ENCODE measurements around the gene VAMP1. TPM values are rescaled to one million over a fixed set of nuclear protein-coding genes. Genes with fewer than 3 reads are reported as not detected.

Gene VAMP1
- total and polyA plus RNA-seq, 10 of the 15 experiments (the other 5 are each of a cell fraction or from before 2014, with no cell fraction given), result 4.8 to 123 (median 27.5) TPM

DNA sequence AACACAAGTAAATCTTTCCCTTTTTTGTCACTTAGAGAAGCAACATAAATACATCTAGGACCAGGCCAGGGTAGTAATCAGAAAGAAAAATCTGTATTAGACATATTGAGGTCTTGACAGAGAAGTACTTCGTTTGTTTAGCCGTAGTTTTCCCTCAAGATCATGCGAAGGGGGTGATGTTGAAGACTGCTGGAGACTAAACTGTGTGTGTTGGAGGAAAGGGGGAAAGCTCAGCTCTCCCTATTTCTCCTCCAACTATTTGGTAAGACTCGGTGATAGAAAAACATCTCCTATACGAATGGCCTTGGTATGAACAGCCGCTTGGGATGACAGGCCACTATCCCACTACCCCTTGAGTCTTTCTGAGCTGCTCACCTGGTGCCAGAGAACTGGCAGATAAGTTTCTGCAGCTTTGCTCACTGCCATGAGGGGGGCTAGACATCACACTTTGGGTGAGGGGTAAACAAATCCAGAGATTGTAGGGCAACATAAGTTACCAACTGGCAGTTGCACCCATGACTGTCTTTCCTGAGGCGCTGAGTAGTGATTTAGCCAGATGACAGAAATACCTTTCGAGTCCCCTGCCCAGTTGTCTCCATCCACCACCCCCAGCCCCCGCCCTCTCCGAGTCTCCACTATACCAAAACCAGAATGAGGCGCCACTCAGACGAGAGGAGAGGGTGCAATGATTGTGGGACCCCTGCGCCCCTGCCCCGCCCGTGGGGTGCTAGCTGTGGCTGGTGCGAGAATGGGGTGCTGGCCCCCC lies 685 bp downstream of the VAMP1 start:
- Histone ChIP-seq H3K9ac (ENCODE audit: control insufficient read depth, insufficient read depth, low read length) (peak overlapping the region; percentile 52), H3K4me1 (ENCODE audit: control insufficient read depth, insufficient read depth, low read length) (peaks cover 18% of the 10 kb centered on the region), H4K20me1 (ENCODE audit: control insufficient read depth, insufficient read depth) (no peaks in the 10 kb centered on the region), H2AFZ (ENCODE audit: control insufficient read depth, low read depth, low read length) (no peak overlapping the region), H3K27ac (ENCODE audit: control insufficient read depth, insufficient read depth) (peak overlapping the region; percentile 63), H3K27me3 (replicated peaks in 1 of 2; ENCODE audit: control insufficient read depth in 2 of 2, insufficient read depth in 2 of 2, low read length in 1 of 2) (no peaks in the 10 kb centered on the region), H3K4me2 (ENCODE audit: control insufficient read depth, insufficient read depth) (peak overlapping the region; percentile 95), H3K9me3 (replicated peaks; ENCODE audit: control insufficient read depth, insufficient read depth, low read length) (no peaks in the 10 kb centered on the region), H3K4me3 (peak overlapping the region; percentile 99), H3K79me2 (ENCODE audit: control insufficient read depth, insufficient read depth, low read length) (peaks cover 49% of the 10 kb centered on the region), H3K36me3 (ENCODE audit: control insufficient read depth in 2 of 2, insufficient read depth in 2 of 2, low read length in 1 of 2) (peaks cover 5 to 11% of the 10 kb centered on the region in 2 experiments; a peak in 3 of 4 replicates)
- ChIA-PET RAD21 (ENCODE audit: unreplicated experiment) (interaction anchor here (0.7 to 4.5 kb wide), 16 partner anchors 9 to 146 kb away, joined by 3 to 43 read pairs (median 6); partner anchors contain the start of genes MRPL51 and TAPBPL), SMC1A (ENCODE audit: uncharacterized antibody, unreplicated experiment) (interaction anchor here (0.8 to 4.1 kb wide), 20 partner anchors 8 to 192 kb away, joined by 3 to 27 read pairs (median 4); partner anchors contain the start of genes MRPL51 and TAPBPL), POLR2A (interaction anchor here (0.9 to 4.7 kb wide), 27 partner anchors 9 to 166 kb away, joined by 3 to 46 read pairs (median 4); partner anchors contain the start of genes CD27, GAPDH, IFFO1 and LPAR5), CTCF (interaction anchor here (0.5 to 5.6 kb wide), 12 partner anchors 9 to 581 kb away, joined by 3 to 73 read pairs (median 4); partner anchors contain the start of genes GAPDH and TAPBPL)
- BruUV-seq (replicated peaks), result TSS peak; percentile 64
- no peak for FAIRE-seq
- no peak for DNase-seq (ENCODE audit: low read depth, low spot score)
- intact Hi-C loops (cut with micrococcal nuclease; ENCODE audit: unreplicated experiment), result loop anchor here (1.0 to 5.0 kb wide), 3 partner anchors 24 to 147 kb away; partner anchors contain the start of gene MRPL51
- in situ Hi-C loops (cut with MboI), result loop anchor here (5.0 kb wide), 1 partner anchor 132 kb away; no protein-coding TSS in a partner anchor
- ATAC-seq, result peak; percentile 1
- TF ChIP-seq ZNF622 (IDR thresholded peaks at IDR 0.05), result no peak
- TF ChIP-seq YBX1 (IDR thresholded peaks at IDR 0.05), result no peak
- TF ChIP-seq GATAD2B (conservative IDR thresholded peaks at IDR 0.05; ENCODE audit: low read depth), result no peak
- 1% methylated on average over 16 of the region's 16 CpGs for WGBS (ENCODE audit: insufficient coverage, insufficient replicate concordance, low lambda C conversion rate, missing lambda C conversion rate)

DNA sequence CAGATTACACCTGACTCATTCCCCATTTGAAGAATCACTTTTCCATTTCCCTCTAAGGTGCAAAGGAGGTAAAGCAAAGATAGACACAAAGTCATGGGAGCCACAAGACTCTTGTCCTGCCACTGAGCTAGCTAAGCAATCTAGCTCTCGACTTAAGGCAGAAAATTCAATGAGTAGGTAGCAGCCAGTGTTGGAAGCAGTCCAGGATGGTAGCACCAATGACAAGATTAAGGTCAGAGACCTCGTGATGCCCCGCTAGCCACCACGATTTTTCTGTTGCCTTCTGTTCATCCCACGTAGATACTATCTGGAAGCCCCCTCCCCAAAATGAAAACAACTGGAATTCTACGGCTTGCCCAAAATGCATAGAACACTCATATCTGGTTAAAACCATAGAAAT lies 1.4 kb downstream of the VAMP1 start:
- ChIA-PET POLR2A (interaction anchor here (0.8 to 4.7 kb wide), 13 partner anchors 8 to 133 kb away, joined by 3 to 46 read pairs (median 13); partner anchors contain the start of genes CD27, MRPL51 and TAPBPL), CTCF (interaction anchor here (0.5 to 5.6 kb wide), 7 partner anchors 20 to 581 kb away, joined by 3 to 73 read pairs (median 4); partner anchors contain the start of gene GAPDH), RAD21 (ENCODE audit: unreplicated experiment) (interaction anchor here (1.1 to 4.5 kb wide), 5 partner anchors 12 to 133 kb away, joined by 3 to 43 read pairs (median 17); no protein-coding TSS in a partner anchor), SMC1A (ENCODE audit: uncharacterized antibody, unreplicated experiment) (interaction anchor here (0.8 to 4.1 kb wide), 10 partner anchors 26 to 146 kb away, joined by 3 to 27 read pairs (median 4); no protein-coding TSS in a partner anchor)
- Histone ChIP-seq H3K9me3 (replicated peaks; ENCODE audit: control insufficient read depth, insufficient read depth, low read length) (no peaks in the 10 kb centered on the region), H3K4me3 (peak overlapping the region; percentile 99), H4K20me1 (ENCODE audit: control insufficient read depth, insufficient read depth) (no peaks in the 10 kb centered on the region), H3K79me2 (ENCODE audit: control insufficient read depth, insufficient read depth, low read length) (peaks cover 55% of the 10 kb centered on the region), H2AFZ (ENCODE audit: control insufficient read depth, low read depth, low read length) (no peak overlapping the region), H3K4me1 (ENCODE audit: control insufficient read depth, insufficient read depth, low read length) (peaks cover 22% of the 10 kb centered on the region), H3K9ac (ENCODE audit: control insufficient read depth, insufficient read depth, low read length) (peak overlapping the region; percentile 52), H3K27me3 (replicated peaks in 1 of 2; ENCODE audit: control insufficient read depth in 2 of 2, insufficient read depth in 2 of 2, low read length in 1 of 2) (no peaks in the 10 kb centered on the region), H3K36me3 (ENCODE audit: control insufficient read depth in 2 of 2, insufficient read depth in 2 of 2, low read length in 1 of 2) (peaks cover 10 to 18% of the 10 kb centered on the region in 2 experiments; a peak in 3 of 4 replicates), H3K27ac (ENCODE audit: control insufficient read depth, insufficient read depth) (peak overlapping the region; percentile 63), H3K4me2 (ENCODE audit: control insufficient read depth, insufficient read depth) (peak overlapping the region; percentile 95)
- ATAC-seq, result no peak
- TF ChIP-seq, protein P1, sequence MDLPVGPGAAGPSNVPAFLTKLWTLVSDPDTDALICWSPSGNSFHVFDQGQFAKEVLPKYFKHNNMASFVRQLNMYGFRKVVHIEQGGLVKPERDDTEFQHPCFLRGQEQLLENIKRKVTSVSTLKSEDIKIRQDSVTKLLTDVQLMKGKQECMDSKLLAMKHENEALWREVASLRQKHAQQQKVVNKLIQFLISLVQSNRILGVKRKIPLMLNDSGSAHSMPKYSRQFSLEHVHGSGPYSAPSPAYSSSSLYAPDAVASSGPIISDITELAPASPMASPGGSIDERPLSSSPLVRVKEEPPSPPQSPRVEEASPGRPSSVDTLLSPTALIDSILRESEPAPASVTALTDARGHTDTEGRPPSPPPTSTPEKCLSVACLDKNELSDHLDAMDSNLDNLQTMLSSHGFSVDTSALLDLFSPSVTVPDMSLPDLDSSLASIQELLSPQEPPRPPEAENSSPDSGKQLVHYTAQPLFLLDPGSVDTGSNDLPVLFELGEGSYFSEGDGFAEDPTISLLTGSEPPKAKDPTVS (IDR thresholded peaks at IDR 0.05; ENCODE audit: low read depth, low read length), result no peak
- no peak for TF ChIP-seq RELA (IDR thresholded peaks at IDR 0.05; ENCODE audit: borderline replicate concordance, partially characterized antibody)
- 0 out of 2 replicates have a peak, but pooled peaks have one; percentile 20 for TF ChIP-seq BACH1 (IDR thresholded peaks at IDR 0.05; ENCODE audit: borderline replicate concordance)
- no peak for TF ChIP-seq CHD2 (IDR thresholded peaks at IDR 0.05; ENCODE audit: borderline replicate concordance, low read depth, low read length)
- no peak for TF ChIP-seq LARP7 (IDR thresholded peaks at IDR 0.05)
- no peak for FAIRE-seq
- 30% methylated on average over 6 of the region's 6 CpGs for WGBS (ENCODE audit: insufficient coverage, insufficient replicate concordance, low lambda C conversion rate, missing lambda C conversion rate)
- no TSS peak for BruUV-seq (replicated peaks)
- no peak for DNase-seq (ENCODE audit: low read depth, low spot score)
- in situ Hi-C loops (cut with MboI) (loop anchor here (5.0 kb wide), 1 partner anchor 132 kb away; no protein-coding TSS in a partner anchor), intact Hi-C loops (cut with micrococcal nuclease; ENCODE audit: unreplicated experiment) (loop anchor here (5.0 kb wide), 2 partner anchors 68 to 147 kb away; no protein-coding TSS in a partner anchor)
